ENCODE measurements around the gene SPTSSB. TPM values are rescaled to one million over a fixed set of nuclear protein-coding genes. Genes with fewer than 3 reads are reported as not detected.

SPTSSB gene
- total and polyA plus RNA-seq, 9 of the 15 experiments (the other 6 are each of a cell fraction or from before 2014, with no cell fraction given): 0.07 TPM; not detected in 8

GRCh38 chr3:161371441-161372320 lies at the start of gene SPTSSB (continued):
- TF ChIP-seq HBP1 (CRISPR knock-in tag; IDR thresholded peaks at IDR 0.05): no peak
- TF ChIP-seq IRF2 (CRISPR knock-in tag; IDR thresholded peaks at IDR 0.05): no peak
- TF ChIP-seq, protein P1, sequence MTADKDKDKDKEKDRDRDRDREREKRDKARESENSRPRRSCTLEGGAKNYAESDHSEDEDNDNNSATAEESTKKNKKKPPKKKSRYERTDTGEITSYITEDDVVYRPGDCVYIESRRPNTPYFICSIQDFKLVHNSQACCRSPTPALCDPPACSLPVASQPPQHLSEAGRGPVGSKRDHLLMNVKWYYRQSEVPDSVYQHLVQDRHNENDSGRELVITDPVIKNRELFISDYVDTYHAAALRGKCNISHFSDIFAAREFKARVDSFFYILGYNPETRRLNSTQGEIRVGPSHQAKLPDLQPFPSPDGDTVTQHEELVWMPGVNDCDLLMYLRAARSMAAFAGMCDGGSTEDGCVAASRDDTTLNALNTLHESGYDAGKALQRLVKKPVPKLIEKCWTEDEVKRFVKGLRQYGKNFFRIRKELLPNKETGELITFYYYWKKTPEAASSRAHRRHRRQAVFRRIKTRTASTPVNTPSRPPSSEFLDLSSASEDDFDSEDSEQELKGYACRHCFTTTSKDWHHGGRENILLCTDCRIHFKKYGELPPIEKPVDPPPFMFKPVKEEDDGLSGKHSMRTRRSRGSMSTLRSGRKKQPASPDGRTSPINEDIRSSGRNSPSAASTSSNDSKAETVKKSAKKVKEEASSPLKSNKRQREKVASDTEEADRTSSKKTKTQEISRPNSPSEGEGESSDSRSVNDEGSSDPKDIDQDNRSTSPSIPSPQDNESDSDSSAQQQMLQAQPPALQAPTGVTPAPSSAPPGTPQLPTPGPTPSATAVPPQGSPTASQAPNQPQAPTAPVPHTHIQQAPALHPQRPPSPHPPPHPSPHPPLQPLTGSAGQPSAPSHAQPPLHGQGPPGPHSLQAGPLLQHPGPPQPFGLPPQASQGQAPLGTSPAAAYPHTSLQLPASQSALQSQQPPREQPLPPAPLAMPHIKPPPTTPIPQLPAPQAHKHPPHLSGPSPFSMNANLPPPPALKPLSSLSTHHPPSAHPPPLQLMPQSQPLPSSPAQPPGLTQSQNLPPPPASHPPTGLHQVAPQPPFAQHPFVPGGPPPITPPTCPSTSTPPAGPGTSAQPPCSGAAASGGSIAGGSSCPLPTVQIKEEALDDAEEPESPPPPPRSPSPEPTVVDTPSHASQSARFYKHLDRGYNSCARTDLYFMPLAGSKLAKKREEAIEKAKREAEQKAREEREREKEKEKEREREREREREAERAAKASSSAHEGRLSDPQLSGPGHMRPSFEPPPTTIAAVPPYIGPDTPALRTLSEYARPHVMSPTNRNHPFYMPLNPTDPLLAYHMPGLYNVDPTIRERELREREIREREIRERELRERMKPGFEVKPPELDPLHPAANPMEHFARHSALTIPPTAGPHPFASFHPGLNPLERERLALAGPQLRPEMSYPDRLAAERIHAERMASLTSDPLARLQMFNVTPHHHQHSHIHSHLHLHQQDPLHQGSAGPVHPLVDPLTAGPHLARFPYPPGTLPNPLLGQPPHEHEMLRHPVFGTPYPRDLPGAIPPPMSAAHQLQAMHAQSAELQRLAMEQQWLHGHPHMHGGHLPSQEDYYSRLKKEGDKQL (CRISPR knock-in tag; IDR thresholded peaks at IDR 0.05; ENCODE audit: borderline replicate concordance): no peak
- no peak for TF ChIP-seq PBX2 (CRISPR knock-in tag; IDR thresholded peaks at IDR 0.05; ENCODE audit: low read depth)
- TF ChIP-seq PBX2 (tag; conservative IDR thresholded peaks at IDR 0.05; ENCODE audit: low read depth): no peak
- TF ChIP-seq ZNF140 (CRISPR knock-in tag; IDR thresholded peaks at IDR 0.05): no peak
- TF ChIP-seq SMARCB1 (IDR thresholded peaks at IDR 0.05; ENCODE audit: insufficient read length, low read depth): no peak
- no peak for TF ChIP-seq DMBX1 (CRISPR knock-in tag; IDR thresholded peaks at IDR 0.05; ENCODE audit: borderline replicate concordance)
- TF ChIP-seq ZNF232 (CRISPR knock-in tag; IDR thresholded peaks at IDR 0.05): no peak
